Retinal pigment epithelial cell (primary cell): ENCODE results near the gene MPP4.
A peak's percentile ranks its signal among the peaks of the same experiment; 100 is the strongest.

Experiments
- DNase-seq: peaks from one replicate; pipeline ENCODE4 v3.0.0-alpha.2; 2010; ENCODE audit warnings: low read depth
- H3K4me3 ChIP-seq: 2 replicates; pipeline ENCODE4 v1.5.1; 2011; ENCODE audit warnings: mild to moderate bottlenecking, low read length, control low read depth, moderate library complexity
- CTCF ChIP-seq: conservative IDR thresholded peaks from 2 replicates; pipeline ENCODE4 v1.5.1; 2011; ENCODE audit warnings: low read depth, low read length, control low read depth, inconsistent platforms

The MPP4 gene

GRCh38 chr2:201699416-201699815 is 972 bp upstream of the MPP4 start:
- no peak for TF ChIP-seq CTCF
- H3K4me3 ChIP-seq, result no peak overlapping the region
- DNase-seq, result no peak

GRCh38 chr2:201697899-201698298 is 545 bp downstream of the MPP4 start:
- TF ChIP-seq CTCF, result no peak
- no peak for DNase-seq
- no peak overlapping the region for H3K4me3 ChIP-seq

GRCh38 chr2:201696151-201696659 is 2.2 kb downstream of the MPP4 start:
- no peak overlapping the region for H3K4me3 ChIP-seq
- no peak for TF ChIP-seq CTCF
- DNase-seq, result no peak

GRCh38 chr2:201685156-201685555 is 13.3 kb downstream of the MPP4 start:
- TF ChIP-seq CTCF, result no peak
- no peak overlapping the region for H3K4me3 ChIP-seq
- DNase-seq, result no peak

- peak; percentile 50 for TF ChIP-seq CTCF
- no peak overlapping the region for H3K4me3 ChIP-seq
- DNase-seq, result no peak
Observed at GRCh38 chr2:201680743-201681142, 17.7 kb downstream of the MPP4 start.

- no peak for DNase-seq
- H3K4me3 ChIP-seq, result no peak overlapping the region
- TF ChIP-seq CTCF, result no peak
Observed at GRCh38 chr2:201678401-201678800, 20.0 kb downstream of the MPP4 start.

GRCh38 chr2:201675454-201675853 is 23.0 kb downstream of the MPP4 start:
- TF ChIP-seq CTCF, result no peak
- no peak overlapping the region for H3K4me3 ChIP-seq
- no peak for DNase-seq
